ENCODE data around the gene KCNJ11. TPM values are rescaled to one million over a fixed set of nuclear protein-coding genes. Genes with fewer than 3 reads are reported as not detected.

KCNJ11 gene
- total RNA-seq, 3 donors from 2014 or later: 1.2 to 3.9 (median 1.6) TPM

DNA sequence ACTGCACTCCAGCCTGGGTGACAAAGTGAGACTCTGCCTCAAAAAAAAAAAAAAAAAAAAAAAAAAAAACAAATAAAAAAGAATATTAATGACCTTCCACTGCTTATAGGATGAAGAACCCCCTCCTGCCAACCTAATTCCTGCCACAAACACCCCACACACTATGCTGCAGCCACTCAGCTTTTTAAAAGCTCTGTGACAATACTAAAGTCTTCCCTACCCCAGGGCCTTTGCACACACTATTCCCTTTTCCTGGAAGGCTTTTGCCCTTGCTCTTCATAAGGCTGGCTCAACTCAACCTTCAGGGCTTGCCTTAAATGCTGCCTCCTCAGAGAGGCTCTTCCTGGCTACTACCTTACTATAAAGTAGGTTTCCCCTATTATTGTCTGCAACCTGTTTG, 10.8 kb upstream of the KCNJ11 start:
- no peaks in the 10 kb centered on the region for H3K36me3 ChIP-seq (ENCODE audit: low read depth)
- no peak for ATAC-seq
- intact Hi-C loops (cut with DNase I, micrococcal nuclease): no loop called here
- no peaks in the 10 kb centered on the region for H3K4me1 ChIP-seq (ENCODE audit: low read depth)
- no peaks in the 10 kb centered on the region for H3K9me3 ChIP-seq
- no peak for DNase-seq
- no peak overlapping the region for H3K4me3 ChIP-seq
- TF ChIP-seq, protein P1, sequence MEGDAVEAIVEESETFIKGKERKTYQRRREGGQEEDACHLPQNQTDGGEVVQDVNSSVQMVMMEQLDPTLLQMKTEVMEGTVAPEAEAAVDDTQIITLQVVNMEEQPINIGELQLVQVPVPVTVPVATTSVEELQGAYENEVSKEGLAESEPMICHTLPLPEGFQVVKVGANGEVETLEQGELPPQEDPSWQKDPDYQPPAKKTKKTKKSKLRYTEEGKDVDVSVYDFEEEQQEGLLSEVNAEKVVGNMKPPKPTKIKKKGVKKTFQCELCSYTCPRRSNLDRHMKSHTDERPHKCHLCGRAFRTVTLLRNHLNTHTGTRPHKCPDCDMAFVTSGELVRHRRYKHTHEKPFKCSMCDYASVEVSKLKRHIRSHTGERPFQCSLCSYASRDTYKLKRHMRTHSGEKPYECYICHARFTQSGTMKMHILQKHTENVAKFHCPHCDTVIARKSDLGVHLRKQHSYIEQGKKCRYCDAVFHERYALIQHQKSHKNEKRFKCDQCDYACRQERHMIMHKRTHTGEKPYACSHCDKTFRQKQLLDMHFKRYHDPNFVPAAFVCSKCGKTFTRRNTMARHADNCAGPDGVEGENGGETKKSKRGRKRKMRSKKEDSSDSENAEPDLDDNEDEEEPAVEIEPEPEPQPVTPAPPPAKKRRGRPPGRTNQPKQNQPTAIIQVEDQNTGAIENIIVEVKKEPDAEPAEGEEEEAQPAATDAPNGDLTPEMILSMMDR (IDR thresholded peaks at IDR 0.05): no peak

- Histone ChIP-seq H3K36me3 (ENCODE audit: low read depth) (no peaks in the 10 kb centered on the region), H3K4me3 (no peak overlapping the region), H3K4me1 (ENCODE audit: low read depth) (no peaks in the 10 kb centered on the region), H3K9me3 (no peaks in the 10 kb centered on the region)
- ATAC-seq (no peak), DNase-seq (no peak)
- intact Hi-C loops (cut with DNase I, micrococcal nuclease): no loop called here
- TF ChIP-seq, protein P1 (IDR thresholded peaks at IDR 0.05): no peak
Measured at GRCh38 chr11:17397311-17398002, 9.0 kb upstream of the KCNJ11 start.

- no peak overlapping the region for H3K4me3 ChIP-seq
- H3K4me1 ChIP-seq (ENCODE audit: low read depth): no peaks in the 10 kb centered on the region
- no peak for ATAC-seq
- H3K9me3 ChIP-seq: no peaks in the 10 kb centered on the region
- H3K36me3 ChIP-seq (ENCODE audit: low read depth): no peaks in the 10 kb centered on the region
- DNase-seq: no peak
- intact Hi-C loops (cut with DNase I, micrococcal nuclease): no loop called here
- TF ChIP-seq, protein P1 (IDR thresholded peaks at IDR 0.05): no peak
Measured at GRCh38 chr11:17396598-17397310, 8.3 kb upstream of the KCNJ11 start.

GRCh38 chr11:17395978-17396377, 7.5 kb upstream of the KCNJ11 start:
- Histone ChIP-seq H3K36me3 (ENCODE audit: low read depth) (no peaks in the 10 kb centered on the region), H3K4me3 (no peak overlapping the region), H3K9me3 (no peaks in the 10 kb centered on the region), H3K4me1 (ENCODE audit: low read depth) (no peaks in the 10 kb centered on the region)
- TF ChIP-seq, protein P1 (IDR thresholded peaks at IDR 0.05): no peak
- DNase-seq (no peak), ATAC-seq (no peak)
- intact Hi-C loops (cut with DNase I, micrococcal nuclease): no loop called here

- intact Hi-C loops (cut with DNase I, micrococcal nuclease): no loop called here
Measured at GRCh38 chr11:17395554-17395961, 7.1 kb upstream of the KCNJ11 start.

More at GRCh38 chr11:17395554-17395961, 7.1 kb upstream of the KCNJ11 start:
- Histone ChIP-seq H3K4me1 (ENCODE audit: low read depth) (no peaks in the 10 kb centered on the region), H3K36me3 (ENCODE audit: low read depth) (no peaks in the 10 kb centered on the region), H3K4me3 (no peak overlapping the region), H3K9me3 (no peaks in the 10 kb centered on the region)
- no peak for ATAC-seq
- TF ChIP-seq, protein P1 (IDR thresholded peaks at IDR 0.05): no peak
- no peak for DNase-seq

Data from mucosa of descending colon (tissue), 3 donors.